Endometrial microvascular endothelial cells (primary cell): Measurements from ENCODE around the gene PDIK1L. TPM values are rescaled to one million over a fixed set of nuclear protein-coding genes. Genes with fewer than 3 reads are reported as not detected.

Experiments used
- in situ Hi-C: cut with HindIII; loops from 2 replicates; pipeline ENCODE4 v1.10.0; 2017; ENCODE audit warnings: low sequenced_read_pairs, low pct_unique_long_range_greater_than_20kb; ENCODE audit errors: inconsistent ontology term
- total RNA-seq: library from RNA; depleted of rRNA; stranded (reverse); fragments of >200 nt; gene quantifications from one replicate; pipeline ENCODE4 v1.2.3, GENCODE V29; 2015; ENCODE audit errors: inconsistent ontology term

PDIK1L gene
- total RNA-seq, 1 donor from 2014 or later, result 4.1 TPM

GRCh38 chr1:26142159-26142558, 30.5 kb downstream of the PDIK1L start:
- in situ Hi-C loops, result no loop called here

- in situ Hi-C loops, result no loop called here
Observed at GRCh38 chr1:26145041-26145959, 33.7 kb downstream of the PDIK1L start.

- in situ Hi-C loops, result no loop called here
Observed at GRCh38 chr1:26145960-26146294, 34.3 kb downstream of the PDIK1L start.

- in situ Hi-C loops, result no loop called here
Observed at GRCh38 chr1:26148887-26149286, 37.3 kb downstream of the PDIK1L start.

- in situ Hi-C loops, result no loop called here
Observed at GRCh38 chr1:26153966-26154532, 42.4 kb downstream of the PDIK1L start.

- in situ Hi-C loops, result no loop called here
Observed at GRCh38 chr1:26154750-26155149, 43.1 kb downstream of the PDIK1L start.

GRCh38 chr1:26155370-26156284, 44.0 kb downstream of the PDIK1L start:
- in situ Hi-C loops, result no loop called here

GRCh38 chr1:26156285-26157038, 44.8 kb downstream of the PDIK1L start:
- in situ Hi-C loops, result no loop called here

GRCh38 chr1:26158271-26158907, 46.8 kb downstream of the PDIK1L start:
- in situ Hi-C loops, result no loop called here

GRCh38 chr1:26158908-26159742, 47.5 kb downstream of the PDIK1L start, which contains the start of gene FAM110D:
TSS of gene FAM110D (plus strand) at chr1:26159079. CDS start at chr1:26161292, 2,213 bp downstream.
- in situ Hi-C loops, result no loop called here

- in situ Hi-C loops, result no loop called here
Observed at GRCh38 chr1:26159743-26160039, 48.1 kb downstream of the PDIK1L start.

- in situ Hi-C loops, result no loop called here
Observed at GRCh38 chr1:26160527-26161414, 49.1 kb downstream of the PDIK1L start.

GRCh38 chr1:26161415-26162219, 50.0 kb downstream of the PDIK1L start:
- in situ Hi-C loops, result no loop called here

GRCh38 chr1:26162220-26162709, 50.6 kb downstream of the PDIK1L start:
- in situ Hi-C loops, result no loop called here

GRCh38 chr1:26163684-26164035, 52.0 kb downstream of the PDIK1L start:
- in situ Hi-C loops, result no loop called here
